OCI-LY1 (cell line): ENCODE data around the gene ADGRF1.

ENCODE experiments used
- H2AFZ ChIP-seq: fragments of 200-600 bp; sonication (generic), shearing (Covaris generic); 2 replicates; pipeline ENCODE4 v1.6.0; 2014; ENCODE audit warnings: antibody characterized with exemption, mild to moderate bottlenecking, low read length
- H3F3A ChIP-seq: fragments of 200-600 bp; sonication (generic), shearing (Covaris generic); 2 replicates; pipeline ENCODE4 v1.6.0; 2014; ENCODE audit warnings: mild to moderate bottlenecking, antibody characterized with exemption, low read length, moderate library complexity; ENCODE audit not compliant: insufficient read depth
- H3K27ac ChIP-seq: fragments of 200-600 bp; sonication (generic); 2 replicates; pipeline ENCODE4 v1.5.1; 2014; ENCODE audit warnings: low read length, mixed run types, mild to moderate bottlenecking, low read depth; ENCODE audit not compliant: poor library complexity, severe bottlenecking
- H3K27me3 ChIP-seq: fragments of 200-600 bp; sonication (generic); 2 replicates; pipeline ENCODE4 v1.6.0; 2014; ENCODE audit warnings: antibody characterized with exemption, mild to moderate bottlenecking, low read length, moderate library complexity; ENCODE audit not compliant: insufficient read depth
- H3K36me3 ChIP-seq: fragments of 200-600 bp; sonication (generic); 2 replicates; pipeline ENCODE4 v1.6.1; 2014; ENCODE audit warnings: mild to moderate bottlenecking, antibody characterized with exemption, low read length, moderate library complexity, mixed read lengths; ENCODE audit not compliant: insufficient read depth
- H3K4me1 ChIP-seq: fragments of 200-600 bp; sonication (generic); 2 replicates; pipeline ENCODE4 v1.5.1; 2014; ENCODE audit warnings: mild to moderate bottlenecking, low read length, moderate library complexity; ENCODE audit not compliant: insufficient read depth, severe bottlenecking
- H3K4me2 ChIP-seq: fragments of 200-600 bp; sonication (generic), shearing (Covaris generic); 2 replicates; pipeline ENCODE4 v1.6.1; 2014; ENCODE audit warnings: low read length
- H3K4me3 ChIP-seq: fragments of 200-600 bp; sonication (generic); 2 replicates; pipeline ENCODE4 v1.5.1; 2014; ENCODE audit warnings: low read length, low read depth, mild to moderate bottlenecking, mixed read lengths; ENCODE audit not compliant: poor library complexity, severe bottlenecking
- H3K79me2 ChIP-seq: fragments of 200-600 bp; shearing (Covaris generic); 2 replicates; pipeline ENCODE4 v1.6.1; 2016; ENCODE audit warnings: mixed run types, low read length, mixed read lengths; ENCODE audit not compliant: insufficient read depth
- H3K9ac ChIP-seq: fragments of 200-600 bp; sonication (generic), shearing (Covaris generic); 2 replicates; pipeline ENCODE4 v1.6.1; 2014; ENCODE audit warnings: mild to moderate bottlenecking, low read length, mixed read lengths
- H3K9me2 ChIP-seq: fragments of 200-600 bp; sonication (generic), shearing (Covaris generic); 2 replicates; pipeline ENCODE4 v1.6.1; 2014; ENCODE audit warnings: low read depth, mild to moderate bottlenecking, low read length, mixed read lengths
- H3K9me3 ChIP-seq: fragments of 200-600 bp; shearing (Covaris generic); 2 replicates; pipeline ENCODE4 v1.6.1; 2014; ENCODE audit warnings: low read length, mixed read lengths
- H4K20me1 ChIP-seq: fragments of 200-600 bp; sonication (generic), shearing (Covaris generic); 2 replicates; pipeline ENCODE4 v1.6.0; 2016; ENCODE audit warnings: mild to moderate bottlenecking, low read length; ENCODE audit not compliant: insufficient read depth
- EZH2 ChIP-seq: fragments of 200-600 bp; sonication (generic), shearing (Covaris generic); IDR thresholded peaks from 2 replicates; pipeline ENCODE4 v1.8.0; 2017; ENCODE audit warnings: borderline replicate concordance, mixed run types, mild to moderate bottlenecking, antibody characterized with exemption, low read length, moderate library complexity, mixed read lengths
- TF ChIP-seq, protein P1 (sequence below): fragments of 200-600 bp; sonication (generic), shearing (Covaris generic); IDR thresholded peaks from 2 replicates; pipeline ENCODE4 v1.5.1; 2017; ENCODE audit warnings: mild to moderate bottlenecking, antibody characterized with exemption, low read length, moderate library complexity, mixed read lengths

Gene ADGRF1

DNA sequence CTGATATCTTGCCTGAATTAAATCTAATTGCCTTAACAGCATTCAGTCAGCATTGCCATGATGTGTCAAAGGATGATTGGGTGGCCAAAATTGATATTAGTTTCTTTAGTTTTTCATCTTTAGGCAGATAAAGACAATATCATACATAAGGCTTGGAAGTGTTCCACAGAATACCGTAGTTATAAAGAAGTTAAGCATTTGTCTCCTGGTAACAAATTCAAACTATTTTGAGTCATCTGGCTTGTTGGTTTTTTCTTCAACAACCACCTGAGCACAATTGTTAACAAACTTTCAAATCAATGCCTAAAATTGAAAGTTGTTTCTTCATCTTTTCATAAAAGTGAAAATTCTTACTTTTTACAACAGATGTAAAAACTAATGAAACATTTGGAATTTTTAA lies 72.9 kb downstream of the ADGRF1 start:
- Histone ChIP-seq H3K9me2 (no peaks in the 10 kb centered on the region), H2AFZ (no peak overlapping the region), H3K36me3 (no peaks in the 10 kb centered on the region), H3K79me2 (no peaks in the 10 kb centered on the region), H3K4me1 (no peaks in the 10 kb centered on the region), H3K27me3 (no peaks in the 10 kb centered on the region), H3F3A (no peaks in the 10 kb centered on the region), H3K4me3 (no peak overlapping the region), H3K9ac (no peak overlapping the region), H3K9me3 (no peaks in the 10 kb centered on the region), H4K20me1 (no peaks in the 10 kb centered on the region), H3K4me2 (no peak overlapping the region), H3K27ac (no peak overlapping the region)
- TF ChIP-seq, protein P1, sequence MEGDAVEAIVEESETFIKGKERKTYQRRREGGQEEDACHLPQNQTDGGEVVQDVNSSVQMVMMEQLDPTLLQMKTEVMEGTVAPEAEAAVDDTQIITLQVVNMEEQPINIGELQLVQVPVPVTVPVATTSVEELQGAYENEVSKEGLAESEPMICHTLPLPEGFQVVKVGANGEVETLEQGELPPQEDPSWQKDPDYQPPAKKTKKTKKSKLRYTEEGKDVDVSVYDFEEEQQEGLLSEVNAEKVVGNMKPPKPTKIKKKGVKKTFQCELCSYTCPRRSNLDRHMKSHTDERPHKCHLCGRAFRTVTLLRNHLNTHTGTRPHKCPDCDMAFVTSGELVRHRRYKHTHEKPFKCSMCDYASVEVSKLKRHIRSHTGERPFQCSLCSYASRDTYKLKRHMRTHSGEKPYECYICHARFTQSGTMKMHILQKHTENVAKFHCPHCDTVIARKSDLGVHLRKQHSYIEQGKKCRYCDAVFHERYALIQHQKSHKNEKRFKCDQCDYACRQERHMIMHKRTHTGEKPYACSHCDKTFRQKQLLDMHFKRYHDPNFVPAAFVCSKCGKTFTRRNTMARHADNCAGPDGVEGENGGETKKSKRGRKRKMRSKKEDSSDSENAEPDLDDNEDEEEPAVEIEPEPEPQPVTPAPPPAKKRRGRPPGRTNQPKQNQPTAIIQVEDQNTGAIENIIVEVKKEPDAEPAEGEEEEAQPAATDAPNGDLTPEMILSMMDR, result no peak
- no peak for TF ChIP-seq EZH2

DNA sequence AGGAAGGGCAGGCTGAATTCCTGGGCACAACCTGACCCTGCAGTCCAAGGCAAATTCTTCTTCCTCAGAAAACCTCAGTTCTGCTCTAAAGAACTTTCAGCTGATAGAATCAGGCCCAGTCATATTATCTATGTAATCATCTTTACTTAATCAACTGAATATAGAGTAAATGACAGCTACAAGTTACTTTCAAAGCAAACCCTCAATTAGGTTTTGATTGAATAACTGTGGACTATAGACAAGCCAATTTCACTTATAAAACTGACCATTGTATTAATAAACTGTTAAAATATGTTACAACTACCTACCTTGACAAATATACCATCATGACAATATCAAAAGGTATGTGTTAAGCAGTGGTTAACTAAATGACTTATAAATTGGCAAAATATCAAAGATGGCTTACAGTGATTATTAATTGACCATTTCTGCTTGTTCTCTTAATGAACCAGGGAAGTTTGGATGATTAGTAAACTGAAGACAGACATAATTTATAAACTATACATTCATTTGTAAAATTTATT lies 74.2 kb downstream of the ADGRF1 start:
- Histone ChIP-seq H3F3A (no peaks in the 10 kb centered on the region), H3K27ac (no peak overlapping the region), H3K9ac (no peak overlapping the region), H3K4me1 (no peaks in the 10 kb centered on the region), H4K20me1 (no peaks in the 10 kb centered on the region), H3K79me2 (no peaks in the 10 kb centered on the region), H2AFZ (no peak overlapping the region), H3K36me3 (no peaks in the 10 kb centered on the region), H3K4me3 (no peak overlapping the region), H3K9me2 (no peaks in the 10 kb centered on the region), H3K4me2 (no peak overlapping the region), H3K9me3 (no peaks in the 10 kb centered on the region), H3K27me3 (no peaks in the 10 kb centered on the region)
- TF ChIP-seq, protein P1, result no peak
- no peak for TF ChIP-seq EZH2

DNA sequence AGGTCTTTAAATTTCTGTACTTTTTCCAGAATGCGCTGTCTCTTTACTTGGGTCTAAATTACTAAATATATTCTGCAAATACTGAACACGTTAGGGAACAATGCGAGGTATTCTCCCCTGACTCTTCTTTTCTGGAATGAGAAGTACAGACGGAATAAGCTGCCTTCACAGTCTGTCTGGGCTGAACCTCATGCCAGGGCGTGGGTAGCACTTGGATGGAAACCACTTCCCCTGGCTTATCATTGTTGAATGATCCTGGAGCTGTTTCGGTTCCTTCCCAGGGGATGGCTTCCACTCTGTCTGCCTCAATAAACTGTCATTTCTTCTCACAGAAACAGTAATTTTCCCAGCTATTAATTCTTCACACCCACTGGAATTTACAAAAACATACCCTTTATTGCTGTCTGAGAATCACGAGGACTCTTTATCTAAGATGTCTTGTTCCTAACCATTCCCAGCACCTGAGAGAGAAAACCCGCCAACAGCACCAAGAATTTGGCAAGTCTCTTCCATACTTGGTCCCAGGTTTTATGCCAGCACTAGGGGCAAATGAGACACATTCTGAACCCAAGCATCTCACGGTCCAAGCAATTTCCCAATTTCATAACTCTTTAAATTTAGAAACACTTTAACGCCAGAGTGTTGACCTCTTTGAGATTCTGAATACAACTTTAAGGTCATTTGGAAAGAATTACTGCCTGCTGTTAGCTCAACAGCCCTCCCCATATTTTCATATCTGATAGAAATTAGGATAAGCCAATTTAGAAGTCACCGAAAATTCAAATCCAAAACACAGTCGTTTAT lies 77.2 kb downstream of the ADGRF1 start:
- Histone ChIP-seq H3K27me3 (no peaks in the 10 kb centered on the region), H2AFZ (no peak overlapping the region), H3K4me2 (no peak overlapping the region)

More for the DNA sequence above, 77.2 kb downstream of the ADGRF1 start:
- Histone ChIP-seq H3K79me2 (no peaks in the 10 kb centered on the region), H3K9me2 (no peaks in the 10 kb centered on the region), H3K27ac (no peak overlapping the region), H3K4me3 (no peak overlapping the region), H3K36me3 (no peaks in the 10 kb centered on the region), H3K9me3 (no peaks in the 10 kb centered on the region), H3K9ac (no peak overlapping the region), H4K20me1 (no peaks in the 10 kb centered on the region), H3K4me1 (no peaks in the 10 kb centered on the region), H3F3A (no peaks in the 10 kb centered on the region)
- TF ChIP-seq, protein P1, result no peak
- TF ChIP-seq EZH2, result no peak
